H1 (cell line): ENCODE measurements around the gene LOXL1. TPM values are rescaled to one million over a fixed set of nuclear protein-coding genes. Genes with fewer than 3 reads are reported as not detected.

Experiments
- CTCF ChIA-PET: fragments of 300-600 bp; sonication (Branson Sonifier 250); formaldehyde crosslinking; loops from one replicate; lab custom pipeline; 2021; ENCODE audit not compliant: partially characterized antibody; lab: Charles Lee
- POLR2A ChIA-PET: fragments of 300-600 bp; sonication (Branson Sonifier 250); formaldehyde crosslinking; loops from one replicate; lab custom pipeline; 2021; ENCODE audit warnings: inconsistent platforms; ENCODE audit not compliant: partially characterized antibody; lab: Charles Lee
- DNase-seq, 2 experiments: peaks; one replicate each; pipeline versions ENCODE4 v3.0.0 to v3.0.0-alpha.2; 2010 to 2022; ENCODE audit warnings: low spot score in 2 of 2, low read depth in 1 of 2, mixed read lengths in 1 of 2
- FAIRE-seq: peaks from 2 replicates; lab custom pipeline; 2011; peaks lifted over from hg19 to GRCh38; lab: Jason Lieb, UNC
- H2AFZ ChIP-seq: 2 replicates; pipeline ENCODE4 v1.8.1; 2012; ENCODE audit warnings: low read length, inconsistent platforms
- H2AK5ac ChIP-seq: 2 replicates; pipeline ENCODE4 v1.6.1; 2013; ENCODE audit warnings: low read depth, low read length
- H2BK120ac ChIP-seq: replicated peaks from 2 replicates; pipeline ENCODE3; 2013; ENCODE audit warnings: low read depth, low read length, inconsistent platforms
- H2BK12ac ChIP-seq: 2 replicates; pipeline ENCODE4 v1.6.1; 2013; ENCODE audit warnings: low read depth, low read length
- H2BK15ac ChIP-seq: 2 replicates; pipeline ENCODE4 v1.6.1; 2013; ENCODE audit warnings: low read length
- H2BK20ac ChIP-seq: 2 replicates; pipeline ENCODE4 v1.6.1; 2013; ENCODE audit warnings: low read length
- H2BK5ac ChIP-seq: 2 replicates; pipeline ENCODE4 v1.6.1; 2013; ENCODE audit warnings: low read depth, low read length
- H3K14ac ChIP-seq: 2 replicates; pipeline ENCODE4 v1.6.1; 2013; ENCODE audit warnings: inconsistent platforms; ENCODE audit not compliant: insufficient read length
- H3K18ac ChIP-seq: 2 replicates; pipeline ENCODE4 v1.6.1; 2013; ENCODE audit warnings: low read length; ENCODE audit errors: extremely low read depth
- H3K23ac ChIP-seq: 2 replicates; pipeline ENCODE4 v1.6.1; 2013; ENCODE audit warnings: inconsistent platforms; ENCODE audit not compliant: insufficient read length
- H3K23me2 ChIP-seq: 2 replicates; pipeline ENCODE4 v1.6.1; 2013; ENCODE audit warnings: low read depth, low read length
- H3K27ac ChIP-seq: 2 replicates; pipeline ENCODE4 v1.6.1; 2011; ENCODE audit warnings: low read depth, low read length, inconsistent platforms
- H3K27me3 ChIP-seq, 4 experiments: replicated peaks in 1 of 4; 1 replicate in 1 of 4; 2 replicates in 3 of 4; pipeline versions ENCODE4 v1.6.1 to v1.8.1; 2011 to 2013; ENCODE audit warnings: low read length in 3 of 4, mild to moderate bottlenecking in 3 of 4, inconsistent platforms in 2 of 4, mixed read lengths in 2 of 4, moderate library complexity in 1 of 4; ENCODE audit not compliant: control insufficient read depth in 3 of 4, insufficient read depth in 3 of 4; ENCODE audit errors: extremely low read depth in 1 of 4
- H3K36me3 ChIP-seq, 4 experiments: 2 replicates each; pipeline versions ENCODE4 v1.6.1 to v1.8.1; 2011 to 2013; ENCODE audit warnings: mild to moderate bottlenecking in 4 of 4, low read length in 3 of 4, moderate library complexity in 2 of 4, control low read depth in 1 of 4, inconsistent platforms in 1 of 4; ENCODE audit not compliant: insufficient read depth in 4 of 4, control insufficient read depth in 2 of 4
- H3K4ac ChIP-seq: replicated peaks from 2 replicates; pipeline ENCODE3; 2013; ENCODE audit warnings: low read length, low read depth, mixed read lengths, inconsistent platforms; ENCODE audit not compliant: insufficient read length
- H3K4me1 ChIP-seq, 4 experiments: replicated peaks in 1 of 4; 1 replicate in 1 of 4; 2 replicates in 3 of 4; pipeline versions ENCODE4 v1.6.1 to v1.8.1; 2011 to 2013; ENCODE audit warnings: low read length in 3 of 4, inconsistent platforms in 2 of 4, mixed read lengths in 1 of 4; ENCODE audit not compliant: insufficient read depth in 4 of 4, control insufficient read depth in 3 of 4
- H3K4me2 ChIP-seq, 2 experiments: 2 replicates each; pipeline versions ENCODE4 v1.6.1 to v1.8.1; 2011 to 2013; ENCODE audit warnings: low read depth in 2 of 2, low read length in 2 of 2, control low read depth in 1 of 2, inconsistent platforms in 1 of 2, mild to moderate bottlenecking in 1 of 2; ENCODE audit not compliant: insufficient read depth in 1 of 2
- H3K4me3 ChIP-seq, 4 experiments: fragments of 200-600, 300-600 bp in 1 of 4; sonication (generic), shearing (Covaris generic), sonication (Bioruptor Twin) in 1 of 4; 2 replicates each; pipeline versions ENCODE4 v1.5.1 to v1.8.1; 2011 to 2016; ENCODE audit warnings: low read length in 4 of 4, low read depth in 3 of 4, control low read depth in 2 of 4, inconsistent platforms in 2 of 4, mild to moderate bottlenecking in 2 of 4, mixed read lengths in 1 of 4, moderate library complexity in 1 of 4; ENCODE audit not compliant: insufficient read depth in 2 of 4; ENCODE audit errors: extremely low read depth in 1 of 4
- H3K56ac ChIP-seq: replicated peaks from 2 replicates; pipeline ENCODE3; 2013; ENCODE audit warnings: low read depth, mild to moderate bottlenecking, mixed read lengths, low read length, inconsistent platforms; ENCODE audit not compliant: insufficient read length
- H3K79me1 ChIP-seq: 2 replicates; pipeline ENCODE4 v1.6.1; 2013; ENCODE audit warnings: low read depth, low read length, control low read depth
- H3K79me2 ChIP-seq, 2 experiments: 2 replicates each; pipeline versions ENCODE4 v1.6.1 to v1.8.1; 2012 to 2013; ENCODE audit warnings: low read length in 2 of 2, mild to moderate bottlenecking in 2 of 2, inconsistent platforms in 1 of 2; ENCODE audit not compliant: insufficient read depth in 2 of 2, control insufficient read depth in 1 of 2
- H3K9ac ChIP-seq, 4 experiments: replicated peaks in 1 of 4; 1 replicate in 1 of 4; 2 replicates in 3 of 4; pipeline versions ENCODE4 v1.6.1 to v1.8.1; 2011 to 2013; ENCODE audit warnings: low read depth in 3 of 4, low read length in 3 of 4, control low read depth in 2 of 4, mild to moderate bottlenecking in 2 of 4, moderate library complexity in 2 of 4, inconsistent platforms in 1 of 4; ENCODE audit errors: extremely low read depth in 1 of 4
- H3K9me3 ChIP-seq, 2 experiments: 2 replicates each; pipeline versions ENCODE4 v1.6.1 to v1.8.1; 2012 to 2013; ENCODE audit warnings: mild to moderate bottlenecking in 2 of 2, moderate library complexity in 2 of 2, control low read depth in 1 of 2, inconsistent platforms in 1 of 2, low read depth in 1 of 2, low read length in 1 of 2, mixed read lengths in 1 of 2; ENCODE audit not compliant: insufficient read depth in 2 of 2
- H4K20me1 ChIP-seq, 2 experiments: replicated peaks in 1 of 2; 2 replicates each; pipeline versions ENCODE3 to v1.8.1; 2011 to 2013; ENCODE audit warnings: inconsistent platforms in 2 of 2, low read length in 2 of 2, mild to moderate bottlenecking in 1 of 2; ENCODE audit not compliant: insufficient read depth in 2 of 2, control insufficient read depth in 1 of 2
- H4K5ac ChIP-seq: 2 replicates; pipeline ENCODE4 v1.6.1; 2013; ENCODE audit warnings: low read length, low read depth, mixed read lengths, inconsistent platforms; ENCODE audit not compliant: insufficient read length
- H4K8ac ChIP-seq: 2 replicates; pipeline ENCODE4 v1.8.0; 2013; ENCODE audit warnings: mild to moderate bottlenecking, moderate library complexity, low read length, inconsistent platforms; ENCODE audit not compliant: insufficient read depth; ENCODE audit errors: extremely low read depth
- H4K91ac ChIP-seq: replicated peaks from 2 replicates; pipeline ENCODE3; 2013; ENCODE audit warnings: low read length, mixed read lengths, inconsistent platforms; ENCODE audit not compliant: insufficient read length
- CTCF ChIP-seq, 3 experiments: IDR thresholded peaks; 1 replicate in 2 of 3; 2 replicates in 1 of 3; pipeline versions ENCODE4 v1.5.1 to v1.6.1; 2011; ENCODE audit warnings: low read length in 3 of 3, mild to moderate bottlenecking in 3 of 3, inconsistent platforms in 2 of 3, low read depth in 1 of 3, moderate library complexity in 1 of 3; ENCODE audit not compliant: insufficient read depth in 1 of 3; ENCODE audit errors: control extremely low read depth in 1 of 3
- JUN ChIP-seq: IDR thresholded peaks from 2 replicates; pipeline ENCODE4 v1.6.1; 2011; ENCODE audit warnings: low read depth, mild to moderate bottlenecking, improper control_type of control experiment, low read length
- MAX ChIP-seq: IDR thresholded peaks from 2 replicates; pipeline ENCODE4 v1.6.1; 2012; ENCODE audit warnings: inconsistent platforms
- RNF2 ChIP-seq: fragments of 200-900, 300-1000 bp; sonication (generic); IDR thresholded peaks from 2 replicates; pipeline ENCODE4 v1.7.1; 2016; ENCODE audit warnings: borderline replicate concordance, low read depth, mild to moderate bottlenecking, antibody characterized with exemption, low read length; ENCODE audit not compliant: poor library complexity, severe bottlenecking; ENCODE audit errors: missing control alignments
- RXRA ChIP-seq: IDR thresholded peaks from 2 replicates; pipeline ENCODE4 v1.6.1; 2011; ENCODE audit warnings: low read depth, mild to moderate bottlenecking, low read length, moderate library complexity; ENCODE audit not compliant: insufficient read depth
- SAP30 ChIP-seq: fragments of 300-600 bp; sonication (generic); IDR thresholded peaks from 2 replicates; pipeline ENCODE4 v1.7.1; 2012; ENCODE audit warnings: low read length, moderate library complexity, mild to moderate bottlenecking, inconsistent platforms; ENCODE audit not compliant: insufficient read depth, insufficient replicate concordance
- SIN3A ChIP-seq, 2 experiments: IDR thresholded peaks in 1 of 2; conservative IDR thresholded peaks in 1 of 2; 2 replicates each; pipeline ENCODE4 v1.6.1; 2011 to 2012; ENCODE audit warnings: low read length in 2 of 2, improper control_type of control experiment in 1 of 2, low read depth in 1 of 2, mild to moderate bottlenecking in 1 of 2
- SP1 ChIP-seq: IDR thresholded peaks from 2 replicates; pipeline ENCODE4 v1.6.1; 2011; ENCODE audit warnings: low read depth, low read length
- SP2 ChIP-seq: IDR thresholded peaks from 2 replicates; pipeline ENCODE4 v1.6.1; 2012; ENCODE audit warnings: mild to moderate bottlenecking, low read length, inconsistent platforms
- SRF ChIP-seq: IDR thresholded peaks from 2 replicates; pipeline ENCODE4 v1.6.1; 2011; ENCODE audit warnings: mild to moderate bottlenecking, low read depth, low read length, moderate library complexity
- ZNF274 ChIP-seq: IDR thresholded peaks from 2 replicates; pipeline ENCODE4 v1.7.0; 2012; ENCODE audit warnings: low read length, borderline replicate concordance; ENCODE audit errors: extremely low read depth
- WGBS, 2 experiments: shearing (Covaris generic) in 1 of 2; methylation state at CpG; one replicate each; pipeline versions ENCODE4 v1.1.6 to v1.1.7; 2013 to 2015; ENCODE audit warnings: low lambda C conversion rate in 2 of 2, mixed read lengths in 2 of 2, inconsistent platforms in 1 of 2, low coverage in 1 of 2, missing lambda C conversion rate in 1 of 2; ENCODE audit not compliant: insufficient replicate concordance in 2 of 2, insufficient coverage in 1 of 2, insufficient read length in 1 of 2; ENCODE audit errors: extremely low coverage in 1 of 2, missing lambda C conversion rate in 1 of 2; 5-methylcytosine and 5-hydroxymethylcytosine counted together
- polyA plus RNA-seq, 7 experiments: library from polyadenylated mRNA; depleted of rRNA in 3 of 7; stranded (reverse) in 5 of 7; unstranded in 2 of 7; fragments of >200 nt in 5 of 7; fragments of 200-250 nt in 2 of 7; gene quantifications; 1 replicate in 5 of 7; 2 replicates in 1 of 7; 4 replicates in 1 of 7; pipeline versions ENCODE4 v1.2.1 to v1.2.3, GENCODE V29; 2011 to 2013; ENCODE audit warnings: missing spikeins in 2 of 7, mixed read lengths in 2 of 7
- total RNA-seq: library from RNA; stranded (reverse); fragmentation: NEBNext Ultra II Directional; extraction: Animal tissue kit (Norgen Biotek cat#: 25700); gene quantifications from 2 replicates; pipeline ENCODE4 v1.2.1, GENCODE V29; 2021

LOXL1 gene
- total and polyA plus RNA-seq, 2 of the 8 experiments (the other 6 are each of a cell fraction or from before 2014, with no cell fraction given) = 8.1 to 14.4 TPM

- H2AK5ac ChIP-seq = no peak overlapping the region
- ChIA-PET CTCF (interaction anchor here (0.5 to 1.4 kb wide), 4 partner anchors 10 to 511 kb away, joined by 3 to 7 read pairs (median 4); no protein-coding TSS in a partner anchor), POLR2A (no interaction called here)
- H3K9ac ChIP-seq = no peak overlapping the region; a peak in 2 of 7 replicates
- no peak overlapping the region for H3K4ac ChIP-seq
- no peaks in the 10 kb centered on the region; a peak in 1 of 7 replicates for H3K4me1 ChIP-seq
- no peaks in the 10 kb centered on the region for H3K79me1 ChIP-seq
- H2BK15ac ChIP-seq = 0 out of 2 replicates have a peak overlapping the region, but pooled peaks have one; percentile 29
- no peaks in the 10 kb centered on the region for H3K79me2 ChIP-seq
- H3K56ac ChIP-seq = no peak overlapping the region
- WGBS, 2 experiments = 87% methylated on average over 4 of the region's 4 CpGs; no CpG with 5 or more reads in 1 of the 2 experiments
- FAIRE-seq (no peak), DNase-seq (no peak)
- H4K20me1 ChIP-seq = peaks cover 0 to 2% of the 10 kb centered on the region in 2 experiments
- peak overlapping the region; percentile 17 for H4K91ac ChIP-seq
- H4K8ac ChIP-seq = no peak overlapping the region
- H4K5ac ChIP-seq = no peak overlapping the region
- no peak overlapping the region for H3K23ac ChIP-seq
- H3K36me3 ChIP-seq = no peaks in the 10 kb centered on the region
- no peak overlapping the region for H2BK20ac ChIP-seq
- no peak overlapping the region for H2BK5ac ChIP-seq
- H3K18ac ChIP-seq = no peak overlapping the region
- H2BK120ac ChIP-seq = no peak overlapping the region
- H3K23me2 ChIP-seq = no peaks in the 10 kb centered on the region
- no peak overlapping the region for H3K14ac ChIP-seq
- H3K9me3 ChIP-seq = no peaks in the 10 kb centered on the region
- H3K4me3 ChIP-seq = no peak overlapping the region
- H3K4me2 ChIP-seq = no peak overlapping the region
- no peak overlapping the region for H2BK12ac ChIP-seq
- H2AFZ ChIP-seq = no peak overlapping the region
- H3K27me3 ChIP-seq = no peaks in the 10 kb centered on the region
- no peak overlapping the region for H3K27ac ChIP-seq
- TF ChIP-seq ZNF274 (no peak), RNF2 (no peak), SP2 (no peak), JUN (no peak), SRF (no peak), SIN3A (conservative IDR thresholded peaks at IDR 0.05 in 1 of 2, IDR thresholded peaks at IDR 0.05 in 1 of 2; ENCODE audit: low read depth in 1 of 2, low read length in 2 of 2) (no peak), RXRA (no peak), MAX (no peak), SP1 (no peak), SAP30 (no peak), CTCF (IDR thresholded peaks at IDR 0.05; ENCODE audit: control extremely low read depth in 1 of 3, insufficient read depth in 1 of 3, low read depth in 1 of 3, low read length in 3 of 3) (no peak)
Measured at GRCh38 chr15:73945130-73945508, 18.9 kb downstream of the LOXL1 start.
